Mucosa of descending colon (tissue), 3 donors: ENCODE measurements around the gene DDN. TPM values are rescaled to one million over a fixed set of nuclear protein-coding genes. Genes with fewer than 3 reads are reported as not detected.

Source experiments
- ATAC-seq: fragments of 200-7000 bp; cut with Tn5 transposase; one replicate; pipeline ENCODE4 v1.9.1; 2020; ENCODE audit warnings: mild to moderate bottlenecking, moderate library complexity
- DNase-seq, 3 donors: peaks; one replicate each; pipeline ENCODE4 v3.0.0-alpha.2; 2020
- H3K36me3 ChIP-seq: fragments of 200-600 bp; one replicate; pipeline ENCODE4 v1.8.0; 2021; ENCODE audit warnings: low read depth, mild to moderate bottlenecking
- H3K4me1 ChIP-seq: fragments of 200-600 bp; one replicate; pipeline ENCODE4 v1.8.0; 2021; ENCODE audit warnings: low read depth, mild to moderate bottlenecking
- H3K4me3 ChIP-seq: fragments of 200-600 bp; one replicate; pipeline ENCODE4 v1.8.0; 2021; ENCODE audit warnings: mild to moderate bottlenecking
- H3K9me3 ChIP-seq: fragments of 200-600 bp; one replicate; pipeline ENCODE4 v1.8.0; 2021; ENCODE audit warnings: mild to moderate bottlenecking
- CTCF ChIP-seq: fragments of 200-600 bp; IDR thresholded peaks from one replicate; pipeline ENCODE4 v1.8.0; 2022; ENCODE audit warnings: antibody characterized with exemption, mild to moderate bottlenecking
- intact Hi-C, 2 donors: fragments of 100-400 bp; cut with DNase I in 1 of 2; cut with micrococcal nuclease in 1 of 2; formaldehyde crosslinking; loops; one replicate each; pipeline versions ENCODE4 v1.11.0 to v1.11.1; 2022; cut with DNase I, micrococcal nuclease
- total RNA-seq, 3 donors: library from RNA; stranded (reverse); fragmentation: NEBNext Ultra II Directional in 2 of 3; extraction: Animal tissue kit (Norgen Biotek cat#: 25700) in 2 of 3; gene quantifications; one replicate each; pipeline versions ENCODE4 v1.2.1 to v1.2.4, GENCODE V29; 2021 to 2023
- donor health status: DM: no; HTN: no; CAD: no; lungs with moderate emphysema.
- donor health status: DM: no; HTN: no; CAD: no.
- donor health status: DM: no; HTN: yes; CAD: no.

DDN gene
- total RNA-seq, 3 donors from 2014 or later, result 0.12 TPM; not detected in 2

DNA sequence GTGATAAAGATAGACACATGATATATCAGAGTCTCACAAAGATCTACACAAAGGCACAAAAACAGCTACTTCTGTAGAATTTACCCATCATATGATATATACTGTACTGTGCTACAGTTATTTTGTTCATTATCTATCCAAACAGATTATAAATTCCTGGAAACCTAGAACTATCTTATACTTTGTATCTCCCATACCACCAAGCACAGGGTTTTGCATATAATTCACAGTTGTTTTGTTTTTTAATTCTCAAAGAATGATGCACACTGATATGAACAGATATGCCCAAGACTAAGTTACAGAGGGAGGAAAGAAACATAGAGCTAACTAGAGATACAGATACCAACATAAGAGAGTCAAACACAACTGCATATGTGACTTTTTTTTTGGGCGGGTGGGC, 16.0 kb upstream of the DDN start:
- peaks cover 7% of the 10 kb centered on the region for H3K4me1 ChIP-seq
- H3K9me3 ChIP-seq, result no peaks in the 10 kb centered on the region
- H3K36me3 ChIP-seq, result no peaks in the 10 kb centered on the region
- no peak for ATAC-seq
- no peak overlapping the region for H3K4me3 ChIP-seq
- DNase-seq, result no peak
- intact Hi-C loops, result no loop called here
- TF ChIP-seq CTCF, result no peak

GRCh38 chr12:49014547-49014946, 15.4 kb upstream of the DDN start:
- DNase-seq (no peak), ATAC-seq (no peak)
- intact Hi-C loops, result no loop called here
- Histone ChIP-seq H3K36me3 (no peaks in the 10 kb centered on the region), H3K4me3 (no peak overlapping the region), H3K4me1 (peaks cover 7% of the 10 kb centered on the region), H3K9me3 (no peaks in the 10 kb centered on the region)
- TF ChIP-seq CTCF, result no peak

GRCh38 chr12:49013428-49013827, 14.3 kb upstream of the DDN start:
- ATAC-seq (no peak), DNase-seq (no peak)
- Histone ChIP-seq H3K4me3 (no peak overlapping the region), H3K4me1 (peaks cover 7% of the 10 kb centered on the region), H3K9me3 (no peaks in the 10 kb centered on the region), H3K36me3 (no peaks in the 10 kb centered on the region)
- intact Hi-C loops, result no loop called here
- TF ChIP-seq CTCF, result no peak

- no peak for TF ChIP-seq CTCF
- intact Hi-C loops, result no loop called here
Observed at GRCh38 chr12:49012739-49013138, 13.6 kb upstream of the DDN start.

GRCh38 chr12:49010092-49010668, 11.0 kb upstream of the DDN start:
- no peak for ATAC-seq
- H3K4me1 ChIP-seq, result no peaks in the 10 kb centered on the region
- DNase-seq, result no peak
- H3K36me3 ChIP-seq, result no peaks in the 10 kb centered on the region
- intact Hi-C loops, result no loop called here
- TF ChIP-seq CTCF, result no peak
- no peaks in the 10 kb centered on the region for H3K9me3 ChIP-seq
- no peak overlapping the region for H3K4me3 ChIP-seq

More at GRCh38 chr12:49012739-49013138, 13.6 kb upstream of the DDN start:
- ATAC-seq (no peak), DNase-seq (no peak)
- Histone ChIP-seq H3K4me1 (peaks cover 5% of the 10 kb centered on the region), H3K36me3 (no peaks in the 10 kb centered on the region), H3K4me3 (no peak overlapping the region), H3K9me3 (no peaks in the 10 kb centered on the region)

GRCh38 chr12:49008943-49009342, 9.8 kb upstream of the DDN start:
- Histone ChIP-seq H3K4me3 (no peak overlapping the region), H3K4me1 (no peaks in the 10 kb centered on the region), H3K9me3 (no peaks in the 10 kb centered on the region), H3K36me3 (no peaks in the 10 kb centered on the region)
- intact Hi-C loops, result no loop called here
- DNase-seq, result no peak
- no peak for ATAC-seq
- no peak for TF ChIP-seq CTCF
